Thoracic aorta (tissue), 2 donors: ENCODE data around the gene PNMA8A. TPM values are rescaled to one million over a fixed set of nuclear protein-coding genes. Genes with fewer than 3 reads are reported as not detected.

Experiments used
- ATAC-seq: fragments of 150-250 bp; one replicate; pipeline ENCODE4 v1.8.0; 2017; ENCODE audit warnings: low read depth; ENCODE audit not compliant: insufficient number of reproducible peaks, low FRiP score
- DNase-seq: peaks from one replicate; pipeline ENCODE4 v3.0.0-alpha.2; 2020; ENCODE audit warnings: low spot score
- H3K27ac ChIP-seq, 2 donors: fragments of 200-600 bp; sonication (generic); 1 replicate in 1 of 2; 2 replicates in 1 of 2; pipeline ENCODE4 v1.5.1; 2016; ENCODE audit warnings: mild to moderate bottlenecking in 2 of 2, moderate library complexity in 2 of 2
- H3K27me3 ChIP-seq: fragments of 200-600 bp; sonication (generic); replicated peaks from 2 replicates; pipeline ENCODE4 v1.6.0; 2016; ENCODE audit warnings: mild to moderate bottlenecking; ENCODE audit not compliant: insufficient read depth
- H3K36me3 ChIP-seq: fragments of 200-600 bp; sonication (generic); one replicate; pipeline ENCODE4 v1.5.1; 2016
- H3K4me1 ChIP-seq, 2 donors: fragments of 200-600 bp; sonication (generic); 1 replicate in 1 of 2; 2 replicates in 1 of 2; pipeline versions ENCODE4 v1.5.1 to v1.6.0; 2016; ENCODE audit warnings: low read depth in 2 of 2, mild to moderate bottlenecking in 1 of 2; ENCODE audit not compliant: control insufficient read depth in 1 of 2
- H3K4me3 ChIP-seq: fragments of 200-600 bp; sonication (generic); 2 replicates; pipeline ENCODE4 v1.5.1; 2016; ENCODE audit warnings: mild to moderate bottlenecking
- H3K9me3 ChIP-seq: fragments of 200-600 bp; sonication (generic); 2 replicates; pipeline ENCODE4 v1.5.1; 2016
- total RNA-seq, 2 donors: library from RNA; depleted of rRNA; stranded (reverse); fragments of >200 nt; gene quantifications; one replicate each; pipeline versions ENCODE4 v1.1.0 to v1.2.3, GENCODE V29; 2016
- TF ChIP-seq, protein P1 (sequence below): fragments of 200-600 bp; sonication (generic); IDR thresholded peaks from one replicate; pipeline ENCODE4 v1.5.1; 2019; ENCODE audit warnings: antibody characterized with exemption

PNMA8A gene
- total RNA-seq, 2 donors from 2014 or later: 5.1 to 14.6 TPM

DNA sequence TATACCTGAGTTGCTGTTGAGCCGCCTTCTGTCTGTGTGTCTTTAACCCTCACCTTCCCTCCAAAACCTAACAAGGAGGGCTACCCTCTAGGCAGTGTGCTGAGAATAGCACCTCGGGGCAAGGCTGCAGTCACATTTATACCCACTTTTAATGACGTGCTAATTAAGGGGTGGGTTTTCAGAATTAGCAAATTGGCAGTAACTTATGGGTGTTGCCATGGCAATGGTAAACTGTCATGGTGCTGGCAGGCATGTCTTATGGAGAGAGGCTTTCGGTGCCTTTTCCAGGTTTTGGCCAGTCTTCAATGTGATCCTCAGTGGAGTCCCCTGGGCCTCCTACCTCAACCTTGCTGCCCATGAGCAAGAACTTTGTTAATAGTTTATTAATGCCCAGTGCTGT, 1.2 kb upstream of the PNMA8A start:
- no peaks in the 10 kb centered on the region for H3K9me3 ChIP-seq
- H3K4me3 ChIP-seq: no peak overlapping the region
- peaks cover 33 to 77% of the 10 kb centered on the region in 2 donors for H3K4me1 ChIP-seq
- DNase-seq (no peak), ATAC-seq (no peak)
- peak overlapping the region; percentile 85 to 88 for H3K27ac ChIP-seq
- no peaks in the 10 kb centered on the region for H3K36me3 ChIP-seq
- no peaks in the 10 kb centered on the region for H3K27me3 ChIP-seq
- TF ChIP-seq, protein P1, sequence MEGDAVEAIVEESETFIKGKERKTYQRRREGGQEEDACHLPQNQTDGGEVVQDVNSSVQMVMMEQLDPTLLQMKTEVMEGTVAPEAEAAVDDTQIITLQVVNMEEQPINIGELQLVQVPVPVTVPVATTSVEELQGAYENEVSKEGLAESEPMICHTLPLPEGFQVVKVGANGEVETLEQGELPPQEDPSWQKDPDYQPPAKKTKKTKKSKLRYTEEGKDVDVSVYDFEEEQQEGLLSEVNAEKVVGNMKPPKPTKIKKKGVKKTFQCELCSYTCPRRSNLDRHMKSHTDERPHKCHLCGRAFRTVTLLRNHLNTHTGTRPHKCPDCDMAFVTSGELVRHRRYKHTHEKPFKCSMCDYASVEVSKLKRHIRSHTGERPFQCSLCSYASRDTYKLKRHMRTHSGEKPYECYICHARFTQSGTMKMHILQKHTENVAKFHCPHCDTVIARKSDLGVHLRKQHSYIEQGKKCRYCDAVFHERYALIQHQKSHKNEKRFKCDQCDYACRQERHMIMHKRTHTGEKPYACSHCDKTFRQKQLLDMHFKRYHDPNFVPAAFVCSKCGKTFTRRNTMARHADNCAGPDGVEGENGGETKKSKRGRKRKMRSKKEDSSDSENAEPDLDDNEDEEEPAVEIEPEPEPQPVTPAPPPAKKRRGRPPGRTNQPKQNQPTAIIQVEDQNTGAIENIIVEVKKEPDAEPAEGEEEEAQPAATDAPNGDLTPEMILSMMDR: no peak

- no peaks in the 10 kb centered on the region for H3K9me3 ChIP-seq
- peak overlapping the region; percentile 85 to 88 for H3K27ac ChIP-seq
- TF ChIP-seq, protein P1: no peak
- ATAC-seq (no peak), DNase-seq (no peak)
- peak overlapping the region; percentile 63 for H3K4me3 ChIP-seq
- H3K4me1 ChIP-seq: peaks cover 33 to 79% of the 10 kb centered on the region in 2 donors
- no peaks in the 10 kb centered on the region for H3K36me3 ChIP-seq
- H3K27me3 ChIP-seq: no peaks in the 10 kb centered on the region
Observed at GRCh38 chr19:46471811-46472543, 614 bp upstream of the PNMA8A start.

GRCh38 chr19:46470376-46470775, 987 bp downstream of the PNMA8A start:
- Histone ChIP-seq H3K27me3 (no peaks in the 10 kb centered on the region), H3K9me3 (no peaks in the 10 kb centered on the region), H3K27ac (peak overlapping the region; percentile 85 to 88), H3K4me3 (peak overlapping the region; percentile 63), H3K36me3 (no peaks in the 10 kb centered on the region), H3K4me1 (peaks cover 23 to 72% of the 10 kb centered on the region in 2 donors)
- TF ChIP-seq, protein P1: no peak
- ATAC-seq: no peak
- DNase-seq: no peak

GRCh38 chr19:46469541-46470185, 1.7 kb downstream of the PNMA8A start:
- Histone ChIP-seq H3K4me1 (peaks cover 19 to 70% of the 10 kb centered on the region in 2 donors), H3K9me3 (no peaks in the 10 kb centered on the region), H3K27me3 (no peaks in the 10 kb centered on the region), H3K4me3 (no peak overlapping the region), H3K27ac (peak overlapping the region; percentile 85 to 88), H3K36me3 (no peaks in the 10 kb centered on the region)
- DNase-seq: no peak
- ATAC-seq: no peak
- TF ChIP-seq, protein P1: no peak

DNA sequence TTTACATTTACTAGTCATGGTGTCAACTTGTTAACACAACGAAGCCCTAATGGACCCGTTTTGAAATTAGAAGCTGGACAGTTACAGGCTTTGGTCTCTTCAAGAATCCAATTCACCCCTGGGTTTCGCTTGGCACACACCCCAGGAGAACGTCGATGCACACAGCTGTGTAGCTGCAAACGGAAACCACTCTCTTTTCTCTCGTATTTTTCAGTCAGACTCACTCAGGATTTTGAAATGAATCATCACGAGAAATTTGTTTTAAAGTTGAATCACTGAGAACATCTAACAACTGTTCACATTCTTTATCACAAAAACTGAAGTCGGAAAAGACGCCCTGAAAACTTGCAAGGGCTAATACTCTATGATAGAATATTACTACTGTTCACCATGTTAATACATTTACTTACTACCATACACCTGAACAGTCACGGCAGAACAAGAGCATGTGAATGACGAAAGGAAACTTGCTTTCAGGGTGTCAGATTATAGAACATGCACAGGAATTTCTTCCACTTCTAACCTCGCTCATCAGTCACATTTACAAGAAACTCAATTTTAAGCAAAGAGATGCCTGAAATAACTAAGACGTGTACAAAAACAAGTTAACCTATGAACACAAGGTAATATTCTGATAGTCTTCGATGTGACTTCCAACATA, 4.7 kb downstream of the PNMA8A start:
- no peaks in the 10 kb centered on the region for H3K36me3 ChIP-seq
- peaks cover 7 to 40% of the 10 kb centered on the region in 2 donors for H3K4me1 ChIP-seq
- no peaks in the 10 kb centered on the region for H3K27me3 ChIP-seq
- peak overlapping the region; percentile 43 for H3K4me3 ChIP-seq
- H3K27ac ChIP-seq: peak overlapping the region; percentile 74 to 76
- DNase-seq (no peak), ATAC-seq (no peak)
- H3K9me3 ChIP-seq: no peaks in the 10 kb centered on the region
- TF ChIP-seq, protein P1: no peak
